Activated CD4-positive, alpha-beta memory T cell treated with anti-CD3 and anti-CD28 coated beads, Interleukin-2, amount 10 ng/mL, durations not matched to agents 7 days and 5 days (primary cell): ENCODE measurements around the gene MDC1. TPM values are rescaled to one million over a fixed set of nuclear protein-coding genes. Genes with fewer than 3 reads are reported as not detected.

Source experiments
- CTCF ChIA-PET: fragments of 350-600 bp; sonication (Branson Sonifier 250); formaldehyde crosslinking; loops from one replicate; lab custom pipeline; 2021; ENCODE audit warnings: antibody characterized with exemption, inconsistent platforms; lab: Charles Lee
- POLR2A ChIA-PET: fragments of 350-600 bp; sonication (Branson Sonifier 250); formaldehyde crosslinking; loops from one replicate; lab custom pipeline; 2021; ENCODE audit warnings: antibody characterized with exemption; lab: Charles Lee
- DNase-seq: peaks from one replicate; pipeline ENCODE4 v3.0.0-alpha.2; 2020
- H3K27ac Mint-ChIP-seq: one replicate; pipeline ENCODE4 v1.8.0; 2021; ENCODE audit warnings: mild to moderate bottlenecking, mixed read lengths
- H3K27me3 Mint-ChIP-seq: one replicate; pipeline ENCODE4 v1.8.0; 2021; ENCODE audit warnings: mixed read lengths
- H3K36me3 Mint-ChIP-seq: one replicate; pipeline ENCODE4 v1.8.0; 2021; ENCODE audit warnings: low read depth, mixed read lengths
- H3K4me1 Mint-ChIP-seq: one replicate; pipeline ENCODE4 v1.8.0; 2021; ENCODE audit warnings: mixed read lengths
- H3K4me3 Mint-ChIP-seq: one replicate; pipeline ENCODE4 v1.8.0; 2021; ENCODE audit warnings: mild to moderate bottlenecking, mixed read lengths
- H3K9me3 Mint-ChIP-seq: one replicate; pipeline ENCODE4 v1.8.0; 2021; ENCODE audit warnings: mixed read lengths
- total RNA-seq, 2 experiments: library from RNA; stranded (reverse); gene quantifications; one replicate each; pipeline ENCODE4 v1.2.3, GENCODE V29; 2021

MDC1 gene
- total RNA-seq, 2 experiments from 2014 or later = 49.7 to 54.6 TPM

DNA sequence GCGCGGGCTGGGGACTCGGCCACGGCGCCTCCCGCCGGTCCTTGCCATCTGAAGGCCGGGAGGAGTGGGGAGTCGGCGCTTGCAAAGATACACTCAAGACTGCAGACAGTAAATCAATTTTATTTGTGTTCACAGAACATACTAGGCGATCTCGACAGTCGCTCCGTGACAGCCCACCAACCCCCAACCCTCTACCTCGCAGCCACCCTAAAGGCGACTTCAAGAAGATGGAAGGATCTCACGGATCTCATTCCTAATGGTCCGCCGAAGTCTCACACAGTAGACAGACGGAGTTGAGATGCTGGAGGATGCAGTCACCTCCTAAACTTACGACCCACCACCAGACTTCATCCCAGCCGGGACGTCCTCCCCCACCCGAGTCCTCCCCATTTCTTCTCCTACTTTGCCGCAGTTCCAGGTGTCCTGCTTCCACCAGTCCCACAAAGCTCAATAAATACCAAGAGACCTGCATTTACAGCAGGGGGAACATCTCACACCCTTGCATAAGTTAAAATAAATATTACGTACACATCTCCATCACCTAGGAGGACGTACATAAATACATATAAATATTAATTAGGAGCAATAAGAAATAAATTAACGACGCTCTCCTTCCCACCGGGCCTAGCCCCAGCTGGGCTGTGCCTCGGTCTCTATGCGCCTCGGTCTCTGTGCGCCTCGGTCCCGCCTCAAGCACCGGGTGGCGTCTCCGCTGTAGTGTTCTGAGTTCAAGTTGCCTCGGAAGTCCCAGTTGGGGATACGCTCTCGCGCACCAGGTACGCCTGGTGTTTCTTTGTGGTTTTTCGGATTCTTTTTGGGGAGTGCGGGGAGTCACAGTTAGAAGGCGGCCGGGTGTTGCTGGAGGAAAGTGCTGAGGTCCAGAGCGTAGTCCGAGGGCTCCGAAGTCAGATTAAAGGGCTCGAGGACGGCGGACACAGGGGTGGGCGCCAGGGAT is 26.3 kb upstream of the MDC1 start:
- peak overlapping the region; percentile 92 for H3K4me3 Mint-ChIP-seq
- CTCF ChIA-PET = interaction anchor here (0.7 to 2.0 kb wide), 12 partner anchors 12 to 337 kb away, joined by 3 to 8 read pairs (median 3); no protein-coding TSS in a partner anchor
- H3K9me3 Mint-ChIP-seq = no peaks in the 10 kb centered on the region
- peak overlapping the region; percentile 85 for H3K27ac Mint-ChIP-seq
- peaks cover 42% of the 10 kb centered on the region for H3K36me3 Mint-ChIP-seq
- H3K27me3 Mint-ChIP-seq = peaks cover 6% of the 10 kb centered on the region
- peaks cover 59% of the 10 kb centered on the region for H3K4me1 Mint-ChIP-seq
- peak; percentile 52 for DNase-seq
- POLR2A ChIA-PET = interaction anchor here (1.0 to 2.3 kb wide), 10 partner anchors 12 to 170 kb away, joined by 3 to 8 read pairs (median 4); partner anchors contain the start of genes MDC1 and VARS2

DNA sequence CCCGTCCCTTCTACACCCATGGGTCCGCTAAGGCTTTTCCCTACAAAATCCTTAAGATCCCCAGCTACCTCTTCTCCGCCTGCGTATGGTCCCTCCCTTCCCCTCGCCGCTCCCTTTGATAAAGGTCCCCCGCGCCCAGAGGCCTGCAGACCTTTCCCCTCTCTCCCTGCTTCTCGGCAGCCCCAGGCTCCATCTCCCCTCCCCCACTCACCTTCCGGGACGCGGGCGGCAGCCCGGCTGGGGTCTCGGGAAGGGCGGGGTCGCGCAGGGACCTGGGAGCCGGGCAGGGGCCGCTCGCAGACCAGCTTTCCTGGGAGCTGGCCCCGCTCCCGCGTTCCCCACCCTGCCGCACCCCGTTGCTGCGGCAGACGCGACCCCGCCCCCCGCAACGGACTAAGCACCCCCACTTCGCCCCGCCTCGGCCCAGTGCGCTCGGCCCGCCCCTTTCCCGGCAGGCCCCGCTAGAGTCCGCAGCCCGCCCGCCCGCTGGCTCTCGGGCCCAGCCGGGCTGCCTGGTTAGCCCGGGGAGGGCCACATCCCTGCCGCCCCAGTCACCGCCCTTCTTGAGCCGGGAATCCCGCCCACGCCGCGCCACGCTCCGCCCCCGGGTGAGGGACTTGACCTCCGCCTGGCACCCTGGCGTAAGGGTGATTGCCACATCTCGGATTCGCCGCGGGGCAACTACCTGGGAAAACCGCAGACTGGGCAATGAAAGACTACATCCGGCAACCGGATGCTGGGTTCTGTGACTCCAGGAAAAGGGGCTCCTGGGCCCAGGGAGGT is 25.4 kb upstream of the MDC1 start, which contains the start of gene FLOT1:
Gene FLOT1, minus strand, starts transcription at position 372 of the 783 bp plus-strand sequence. CDS start 498 bp downstream, outside the sequence.
- Mint-ChIP-seq H3K36me3 (peaks cover 51% of the 10 kb centered on the region), H3K4me3 (peak within 1 kb of the TSS; percentile 92), H3K27me3 (peaks cover 5% of the 10 kb centered on the region), H3K27ac (peak within 1 kb of the TSS; percentile 85), H3K4me1 (peaks cover 67% of the 10 kb centered on the region), H3K9me3 (no peaks in the 10 kb centered on the region)
- ChIA-PET POLR2A (interaction anchor here (0.7 to 2.3 kb wide), 15 partner anchors 9 to 755 kb away, joined by 3 to 8 read pairs (median 4); partner anchors contain the start of genes MDC1, NRM and VARS2), CTCF (interaction anchor here (1.0 to 2.0 kb wide), 6 partner anchors 12 to 129 kb away, joined by 3 to 8 read pairs (median 3); no protein-coding TSS in a partner anchor)
- DNase-seq = peak; percentile 94

GRCh38 chr6:30741789-30742315 is 24.8 kb upstream of the MDC1 start:
- H3K4me1 Mint-ChIP-seq = peaks cover 72% of the 10 kb centered on the region
- DNase-seq = no peak
- POLR2A ChIA-PET = interaction anchor here (0.7 to 2.3 kb wide), 10 partner anchors 9 to 756 kb away, joined by 3 to 6 read pairs (median 4); partner anchors contain the start of genes MDC1, NRM and VARS2
- peaks cover 57% of the 10 kb centered on the region for H3K36me3 Mint-ChIP-seq
- CTCF ChIA-PET = interaction anchor here (1.4 kb wide), 2 partner anchors 87 to 129 kb away, joined by 3 read pairs; no protein-coding TSS in a partner anchor
- H3K9me3 Mint-ChIP-seq = no peaks in the 10 kb centered on the region
- H3K27ac Mint-ChIP-seq = peak overlapping the region; percentile 82
- peaks cover 2% of the 10 kb centered on the region for H3K27me3 Mint-ChIP-seq
- H3K4me3 Mint-ChIP-seq = peak overlapping the region; percentile 92

GRCh38 chr6:30741063-30741779 is 24.1 kb upstream of the MDC1 start:
- Mint-ChIP-seq H3K9me3 (no peaks in the 10 kb centered on the region), H3K36me3 (peaks cover 62% of the 10 kb centered on the region), H3K4me1 (peaks cover 79% of the 10 kb centered on the region), H3K4me3 (peak overlapping the region; percentile 92), H3K27ac (peak overlapping the region; percentile 82), H3K27me3 (peaks cover 2% of the 10 kb centered on the region)
- CTCF ChIA-PET = interaction anchor here (1.4 to 25.8 kb wide), 2 partner anchors 63 to 88 kb away, joined by 3 to 626 read pairs; partner anchors contain the start of gene DHX16
- POLR2A ChIA-PET = interaction anchor here (0.9 to 2.3 kb wide), 9 partner anchors 8 to 173 kb away, joined by 3 to 9 read pairs (median 4); partner anchors contain the start of genes MDC1 and VARS2
- DNase-seq = no peak

DNA sequence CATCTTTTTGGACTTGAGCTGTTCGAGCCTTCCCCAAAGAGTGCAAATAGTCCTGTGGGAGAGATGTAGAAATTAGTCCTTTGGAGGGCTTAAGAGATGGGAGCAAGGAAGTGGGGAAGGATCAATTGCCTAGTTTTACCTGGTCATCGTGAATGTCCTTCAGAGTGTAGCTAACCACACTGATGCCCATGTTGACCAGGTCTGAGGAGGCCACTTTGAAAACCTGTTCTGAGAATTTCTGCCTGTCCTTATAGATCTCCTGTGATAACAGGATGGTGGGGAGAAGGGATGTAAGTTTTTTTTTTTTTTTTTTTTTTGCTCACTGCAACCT is 23.4 kb upstream of the MDC1 start:
- H3K27ac Mint-ChIP-seq = no peak overlapping the region
- ChIA-PET CTCF (interaction anchor here (25.8 kb wide), 1 partner anchor 62 kb away, joined by 626 read pairs; the partner anchor contains the start of gene DHX16), POLR2A (interaction anchor here (1.8 to 2.3 kb wide), 2 partner anchors 10 to 82 kb away, joined by 5 to 9 read pairs; no protein-coding TSS in a partner anchor)

DNA sequence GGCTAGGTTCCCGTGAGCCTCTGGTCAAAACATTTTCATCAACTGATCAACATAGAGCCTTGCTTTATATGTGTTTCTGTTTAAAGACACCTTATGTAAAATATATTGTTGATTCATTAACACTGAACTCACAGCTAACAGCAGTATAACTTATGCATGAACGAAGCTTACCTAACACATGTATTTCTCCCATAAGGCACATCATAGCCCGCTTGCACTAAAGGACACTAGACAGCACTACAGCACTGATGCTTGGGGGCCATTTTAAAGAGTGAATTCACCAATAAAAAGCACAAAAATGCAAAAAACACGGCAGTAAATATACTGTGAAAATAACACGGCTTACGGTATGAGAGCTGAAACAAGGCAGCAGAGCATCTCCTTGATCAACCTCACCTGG is 21.5 kb upstream of the MDC1 start:
- DNase-seq = no peak
- peaks cover 76% of the 10 kb centered on the region for H3K4me1 Mint-ChIP-seq
- peaks cover 79% of the 10 kb centered on the region for H3K36me3 Mint-ChIP-seq
- H3K4me3 Mint-ChIP-seq = no peak overlapping the region
- no peak overlapping the region for H3K27ac Mint-ChIP-seq
- H3K9me3 Mint-ChIP-seq = no peaks in the 10 kb centered on the region
- ChIA-PET CTCF (interaction anchor here (0.8 to 25.8 kb wide), 5 partner anchors 48 to 197 kb away, joined by 3 to 626 read pairs (median 5); partner anchors contain the start of gene DHX16), POLR2A (interaction anchor here (0.9 to 5.2 kb wide), 10 partner anchors 20 to 174 kb away, joined by 3 to 23 read pairs (median 3); partner anchors contain the start of genes DDR1, MDC1 and MRPS18B)
- no peaks in the 10 kb centered on the region for H3K27me3 Mint-ChIP-seq

More for the DNA sequence above, 23.4 kb upstream of the MDC1 start:
- Mint-ChIP-seq H3K4me3 (peak overlapping the region; percentile 42), H3K4me1 (peaks cover 86% of the 10 kb centered on the region), H3K27me3 (peaks cover 2% of the 10 kb centered on the region), H3K9me3 (no peaks in the 10 kb centered on the region), H3K36me3 (peaks cover 69% of the 10 kb centered on the region)
- no peak for DNase-seq

- Mint-ChIP-seq H3K27ac (peak overlapping the region; percentile 48), H3K9me3 (no peaks in the 10 kb centered on the region), H3K4me1 (peaks cover 75% of the 10 kb centered on the region), H3K27me3 (no peaks in the 10 kb centered on the region), H3K36me3 (peaks cover 74% of the 10 kb centered on the region), H3K4me3 (peak overlapping the region; percentile 48)
- POLR2A ChIA-PET = interaction anchor here (1.0 to 5.2 kb wide), 8 partner anchors 10 to 135 kb away, joined by 3 to 23 read pairs (median 7); partner anchors contain the start of genes MDC1 and MRPS18B
- CTCF ChIA-PET = interaction anchor here (1.0 to 25.8 kb wide), 5 partner anchors 13 to 351 kb away, joined by 3 to 626 read pairs (median 4); partner anchors contain the start of gene DHX16
- no peak for DNase-seq
Measured at GRCh38 chr6:30735668-30736314, 18.7 kb upstream of the MDC1 start.

DNA sequence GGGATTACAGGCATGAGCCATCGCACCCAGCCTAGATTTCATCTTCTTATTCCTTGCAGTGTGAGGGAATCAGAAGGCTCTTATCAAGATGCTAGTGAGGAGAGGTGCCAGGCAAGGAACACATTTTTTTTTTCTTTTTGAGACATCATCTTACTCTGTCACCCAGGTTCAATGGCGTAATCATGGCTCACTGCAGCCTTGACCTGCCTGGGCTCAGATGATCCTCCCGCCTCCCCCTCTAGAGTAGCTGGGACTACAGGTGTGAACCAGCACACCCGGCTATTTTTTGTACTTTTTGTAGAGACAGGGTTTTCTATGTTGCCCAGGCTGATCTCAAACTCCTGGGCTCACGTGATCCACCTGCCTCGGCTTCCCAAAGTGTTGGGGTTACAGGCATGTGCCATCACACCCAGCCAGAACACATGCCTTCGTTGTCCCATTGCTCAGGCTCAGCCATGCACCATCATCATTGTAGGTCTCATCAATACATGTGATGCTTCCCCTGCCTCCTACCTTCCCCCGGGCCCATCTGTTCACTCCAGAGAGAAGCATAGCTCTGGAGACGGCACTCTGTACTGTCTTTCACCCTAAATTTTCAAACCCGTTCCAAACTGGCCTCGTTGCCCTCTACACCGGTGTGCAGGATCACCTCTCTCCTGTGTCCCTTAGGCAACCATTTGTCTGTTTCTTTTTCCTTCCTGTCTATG is 15.3 kb upstream of the MDC1 start:
- no peak overlapping the region for H3K4me3 Mint-ChIP-seq
- POLR2A ChIA-PET = interaction anchor here (1.0 to 3.3 kb wide), 6 partner anchors 9 to 190 kb away, joined by 3 to 32 read pairs (median 4); partner anchors contain the start of genes MDC1 and TUBB
- CTCF ChIA-PET = interaction anchor here (1.3 to 25.8 kb wide), 14 partner anchors 10 to 355 kb away, joined by 3 to 626 read pairs (median 10); partner anchors contain the start of gene DHX16
- no peak overlapping the region for H3K27ac Mint-ChIP-seq
- H3K4me1 Mint-ChIP-seq = peaks cover 54% of the 10 kb centered on the region
- H3K36me3 Mint-ChIP-seq = peaks cover 59% of the 10 kb centered on the region
- DNase-seq = no peak
- H3K9me3 Mint-ChIP-seq = no peaks in the 10 kb centered on the region
- no peaks in the 10 kb centered on the region for H3K27me3 Mint-ChIP-seq

- H3K27me3 Mint-ChIP-seq = no peaks in the 10 kb centered on the region
- peak overlapping the region; percentile 55 for H3K27ac Mint-ChIP-seq
- H3K9me3 Mint-ChIP-seq = no peaks in the 10 kb centered on the region
- peak overlapping the region; percentile 35 for H3K4me3 Mint-ChIP-seq
- CTCF ChIA-PET = interaction anchor here (0.6 to 25.8 kb wide), 57 partner anchors 9 to 361 kb away, joined by 3 to 626 read pairs (median 5); partner anchors contain the start of genes ABCF1, ATAT1, C6orf136 and DHX16
- peak; percentile 90 for DNase-seq
- POLR2A ChIA-PET = interaction anchor here (0.6 to 16.4 kb wide), 26 partner anchors 9 to 249 kb away, joined by 3 to 561 read pairs (median 5); partner anchors contain the start of genes DHX16, IER3, MDC1 and MRPS18B
- H3K4me1 Mint-ChIP-seq = peaks cover 44% of the 10 kb centered on the region
- H3K36me3 Mint-ChIP-seq = peaks cover 54% of the 10 kb centered on the region
Measured at GRCh38 chr6:30730601-30731435, 13.7 kb upstream of the MDC1 start.
